ENCODE measurements around the gene ST7.

ST7 gene

DNA sequence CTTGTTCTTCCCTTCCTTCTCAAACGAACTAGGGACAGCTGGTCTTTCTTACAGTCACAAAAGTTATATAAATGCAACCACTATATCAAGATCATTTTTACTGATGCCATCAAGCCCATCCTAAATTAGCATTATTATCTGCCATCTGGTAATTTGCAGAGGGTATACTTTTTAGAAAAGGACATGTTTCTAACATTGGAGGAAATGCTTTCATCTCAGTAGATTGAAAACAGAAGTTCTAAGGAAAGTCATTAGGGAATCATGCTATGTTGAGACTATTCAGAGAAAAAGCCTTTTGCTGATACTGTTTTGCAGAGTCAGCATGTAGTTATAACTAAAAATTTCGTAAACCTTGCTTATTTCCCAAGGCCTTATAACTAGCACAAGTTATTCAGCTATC, 222.9 kb downstream of the ST7 start:
- Histone ChIP-seq H3K4me3 (ENCODE audit: low read length, poor library complexity, severe bottlenecking) (no peak overlapping the region), H3K9ac (ENCODE audit: low read depth, low read length, poor library complexity, severe bottlenecking) (no peak overlapping the region), H3K4me1 (ENCODE audit: insufficient read depth, low read length, poor library complexity, severe bottlenecking) (no peaks in the 10 kb centered on the region), H3K79me2 (ENCODE audit: insufficient read depth, low read length) (no peaks in the 10 kb centered on the region), H3K4me2 (ENCODE audit: low read depth, low read length, poor library complexity, severe bottlenecking) (no peak overlapping the region), H2AFZ (ENCODE audit: low read length) (no peak overlapping the region), H4K20me1 (ENCODE audit: insufficient read depth, low read length, poor library complexity, severe bottlenecking) (no peaks in the 10 kb centered on the region), H3F3A (ENCODE audit: low read depth) (no peaks in the 10 kb centered on the region), H3K9me2 (replicated peaks; ENCODE audit: low read depth, low read length) (no peaks in the 10 kb centered on the region), H3K27me3 (ENCODE audit: insufficient read depth, low read length, poor library complexity, severe bottlenecking) (no peaks in the 10 kb centered on the region), H3K36me3 (ENCODE audit: insufficient read depth, low read length) (no peaks in the 10 kb centered on the region), H3K9me3 (ENCODE audit: insufficient read depth, low read depth, low read length) (no peaks in the 10 kb centered on the region)
- TF ChIP-seq EZH2phosphoT487 (IDR thresholded peaks at IDR 0.05; ENCODE audit: borderline replicate concordance) = no peak
- TF ChIP-seq, protein P1, sequence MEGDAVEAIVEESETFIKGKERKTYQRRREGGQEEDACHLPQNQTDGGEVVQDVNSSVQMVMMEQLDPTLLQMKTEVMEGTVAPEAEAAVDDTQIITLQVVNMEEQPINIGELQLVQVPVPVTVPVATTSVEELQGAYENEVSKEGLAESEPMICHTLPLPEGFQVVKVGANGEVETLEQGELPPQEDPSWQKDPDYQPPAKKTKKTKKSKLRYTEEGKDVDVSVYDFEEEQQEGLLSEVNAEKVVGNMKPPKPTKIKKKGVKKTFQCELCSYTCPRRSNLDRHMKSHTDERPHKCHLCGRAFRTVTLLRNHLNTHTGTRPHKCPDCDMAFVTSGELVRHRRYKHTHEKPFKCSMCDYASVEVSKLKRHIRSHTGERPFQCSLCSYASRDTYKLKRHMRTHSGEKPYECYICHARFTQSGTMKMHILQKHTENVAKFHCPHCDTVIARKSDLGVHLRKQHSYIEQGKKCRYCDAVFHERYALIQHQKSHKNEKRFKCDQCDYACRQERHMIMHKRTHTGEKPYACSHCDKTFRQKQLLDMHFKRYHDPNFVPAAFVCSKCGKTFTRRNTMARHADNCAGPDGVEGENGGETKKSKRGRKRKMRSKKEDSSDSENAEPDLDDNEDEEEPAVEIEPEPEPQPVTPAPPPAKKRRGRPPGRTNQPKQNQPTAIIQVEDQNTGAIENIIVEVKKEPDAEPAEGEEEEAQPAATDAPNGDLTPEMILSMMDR (conservative IDR thresholded peaks at IDR 0.05; ENCODE audit: low read length) = no peak

DNA sequence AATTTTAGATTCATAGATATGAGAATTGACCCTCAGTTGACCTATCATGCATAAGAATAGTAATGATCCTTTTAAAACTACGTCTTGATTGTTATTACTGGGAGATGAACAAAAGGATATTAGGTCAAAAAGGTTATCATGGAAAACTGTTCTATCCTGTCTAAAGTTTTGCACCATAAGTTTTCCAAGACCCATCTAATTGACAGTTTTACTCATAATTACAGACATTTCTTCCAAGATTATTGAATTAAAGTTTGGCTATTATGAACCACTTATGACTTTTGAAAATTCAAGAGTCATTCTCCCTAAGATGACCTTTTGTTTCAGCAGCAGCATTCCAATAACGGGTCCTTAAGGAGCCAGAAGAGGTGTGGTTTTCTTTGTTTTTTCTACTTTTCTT, 225.3 kb downstream of the ST7 start:
- H3K9me2 ChIP-seq (replicated peaks; ENCODE audit: low read depth, low read length) = no peaks in the 10 kb centered on the region
- H3K9me3 ChIP-seq (ENCODE audit: insufficient read depth, low read depth, low read length) = no peaks in the 10 kb centered on the region
- no peaks in the 10 kb centered on the region for H3K79me2 ChIP-seq (ENCODE audit: insufficient read depth, low read length)
- H3K9ac ChIP-seq (ENCODE audit: low read depth, low read length, poor library complexity, severe bottlenecking) = no peak overlapping the region
- H3K36me3 ChIP-seq (ENCODE audit: insufficient read depth, low read length) = no peaks in the 10 kb centered on the region
- H3K27me3 ChIP-seq (ENCODE audit: insufficient read depth, low read length, poor library complexity, severe bottlenecking) = no peaks in the 10 kb centered on the region
- H3F3A ChIP-seq (ENCODE audit: low read depth) = no peaks in the 10 kb centered on the region
- no peak overlapping the region for H3K4me3 ChIP-seq (ENCODE audit: low read length, poor library complexity, severe bottlenecking)
- H2AFZ ChIP-seq (ENCODE audit: low read length) = no peak overlapping the region
- no peak overlapping the region for H3K4me2 ChIP-seq (ENCODE audit: low read depth, low read length, poor library complexity, severe bottlenecking)
- no peaks in the 10 kb centered on the region for H4K20me1 ChIP-seq (ENCODE audit: insufficient read depth, low read length, poor library complexity, severe bottlenecking)
- no peaks in the 10 kb centered on the region for H3K4me1 ChIP-seq (ENCODE audit: insufficient read depth, low read length, poor library complexity, severe bottlenecking)
- TF ChIP-seq, protein P1 (conservative IDR thresholded peaks at IDR 0.05; ENCODE audit: low read length) = no peak
- no peak for TF ChIP-seq EZH2phosphoT487 (IDR thresholded peaks at IDR 0.05; ENCODE audit: borderline replicate concordance)

DNA sequence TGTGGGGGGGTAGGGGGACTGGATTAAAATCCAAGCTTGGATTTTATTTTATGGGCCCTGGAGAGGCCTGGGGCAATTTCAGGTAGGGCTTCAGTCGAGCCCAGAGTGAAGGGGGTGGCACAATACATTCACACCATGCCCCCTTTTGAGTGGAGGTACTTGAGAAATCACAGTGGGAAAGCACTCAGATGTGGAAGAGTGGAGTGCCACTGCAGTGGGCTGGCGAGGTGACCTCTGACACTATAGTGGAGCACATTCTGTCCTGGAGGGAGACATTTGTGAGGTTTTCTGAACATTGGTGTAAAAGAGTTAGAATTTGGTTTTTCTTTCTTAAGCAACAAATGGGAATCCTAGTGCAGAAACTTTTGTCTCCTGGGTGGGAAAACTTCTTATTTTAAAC, 226.4 kb downstream of the ST7 start:
- Histone ChIP-seq H2AFZ (ENCODE audit: low read length) (no peak overlapping the region), H3K4me1 (ENCODE audit: insufficient read depth, low read length, poor library complexity, severe bottlenecking) (no peaks in the 10 kb centered on the region), H3F3A (ENCODE audit: low read depth) (no peaks in the 10 kb centered on the region), H3K27me3 (ENCODE audit: insufficient read depth, low read length, poor library complexity, severe bottlenecking) (no peaks in the 10 kb centered on the region), H3K4me3 (ENCODE audit: low read length, poor library complexity, severe bottlenecking) (no peak overlapping the region), H3K36me3 (ENCODE audit: insufficient read depth, low read length) (no peaks in the 10 kb centered on the region), H3K9me2 (replicated peaks; ENCODE audit: low read depth, low read length) (no peaks in the 10 kb centered on the region), H4K20me1 (ENCODE audit: insufficient read depth, low read length, poor library complexity, severe bottlenecking) (no peaks in the 10 kb centered on the region), H3K9ac (ENCODE audit: low read depth, low read length, poor library complexity, severe bottlenecking) (no peak overlapping the region), H3K9me3 (ENCODE audit: insufficient read depth, low read depth, low read length) (no peaks in the 10 kb centered on the region), H3K79me2 (ENCODE audit: insufficient read depth, low read length) (no peaks in the 10 kb centered on the region), H3K4me2 (ENCODE audit: low read depth, low read length, poor library complexity, severe bottlenecking) (no peak overlapping the region)
- TF ChIP-seq, protein P1 (conservative IDR thresholded peaks at IDR 0.05; ENCODE audit: low read length) = no peak
- TF ChIP-seq EZH2phosphoT487 (IDR thresholded peaks at IDR 0.05; ENCODE audit: borderline replicate concordance) = no peak
